HTR-8/SVneo (cell line): ENCODE measurements around the gene SLC7A14.

Experiments used
- DNase-seq: peaks from one replicate; pipeline ENCODE4 v3.0.0; 2011; ENCODE audit warnings: low spot score, mixed read lengths; ENCODE audit not compliant: insufficient read length
- FAIRE-seq: peaks from 2 replicates; lab custom pipeline; 2011; peaks lifted over from hg19 to GRCh38; lab: Jason Lieb, UNC

SLC7A14 gene

GRCh38 chr3:170477395-170477794 is 108.5 kb downstream of the SLC7A14 start:
- FAIRE-seq (no peak), DNase-seq (no peak)

DNA sequence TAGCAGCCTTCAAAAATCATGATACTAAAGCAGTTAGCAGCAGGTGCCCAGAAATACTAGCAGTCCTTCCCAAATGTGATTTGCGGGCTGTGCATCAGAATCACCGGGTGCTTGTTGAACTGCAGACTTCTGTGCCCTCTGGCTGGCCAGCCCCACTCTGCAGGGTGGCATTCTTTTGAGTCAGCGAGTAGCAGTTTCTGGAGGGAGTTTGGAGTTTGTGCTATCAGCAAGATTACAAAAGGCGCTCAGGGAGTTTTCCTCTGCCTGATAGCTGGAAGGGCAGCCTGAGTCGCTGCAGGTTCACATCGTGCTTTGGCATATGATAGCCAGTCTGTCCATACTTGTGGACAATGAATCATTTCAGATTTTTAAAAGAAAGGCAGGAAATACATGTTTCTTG is 109.6 kb downstream of the SLC7A14 start:
- DNase-seq, result no peak
- FAIRE-seq, result no peak

GRCh38 chr3:170475092-170475685 is 110.7 kb downstream of the SLC7A14 start:
- no peak for FAIRE-seq

GRCh38 chr3:170473358-170473757 is 112.5 kb downstream of the SLC7A14 start:
- FAIRE-seq, result no peak
- no peak for DNase-seq

More at GRCh38 chr3:170475092-170475685, 110.7 kb downstream of the SLC7A14 start:
- no peak for DNase-seq

- no peak for FAIRE-seq
- DNase-seq, result no peak
Measured at GRCh38 chr3:170471149-170471548, 114.7 kb downstream of the SLC7A14 start.

DNA sequence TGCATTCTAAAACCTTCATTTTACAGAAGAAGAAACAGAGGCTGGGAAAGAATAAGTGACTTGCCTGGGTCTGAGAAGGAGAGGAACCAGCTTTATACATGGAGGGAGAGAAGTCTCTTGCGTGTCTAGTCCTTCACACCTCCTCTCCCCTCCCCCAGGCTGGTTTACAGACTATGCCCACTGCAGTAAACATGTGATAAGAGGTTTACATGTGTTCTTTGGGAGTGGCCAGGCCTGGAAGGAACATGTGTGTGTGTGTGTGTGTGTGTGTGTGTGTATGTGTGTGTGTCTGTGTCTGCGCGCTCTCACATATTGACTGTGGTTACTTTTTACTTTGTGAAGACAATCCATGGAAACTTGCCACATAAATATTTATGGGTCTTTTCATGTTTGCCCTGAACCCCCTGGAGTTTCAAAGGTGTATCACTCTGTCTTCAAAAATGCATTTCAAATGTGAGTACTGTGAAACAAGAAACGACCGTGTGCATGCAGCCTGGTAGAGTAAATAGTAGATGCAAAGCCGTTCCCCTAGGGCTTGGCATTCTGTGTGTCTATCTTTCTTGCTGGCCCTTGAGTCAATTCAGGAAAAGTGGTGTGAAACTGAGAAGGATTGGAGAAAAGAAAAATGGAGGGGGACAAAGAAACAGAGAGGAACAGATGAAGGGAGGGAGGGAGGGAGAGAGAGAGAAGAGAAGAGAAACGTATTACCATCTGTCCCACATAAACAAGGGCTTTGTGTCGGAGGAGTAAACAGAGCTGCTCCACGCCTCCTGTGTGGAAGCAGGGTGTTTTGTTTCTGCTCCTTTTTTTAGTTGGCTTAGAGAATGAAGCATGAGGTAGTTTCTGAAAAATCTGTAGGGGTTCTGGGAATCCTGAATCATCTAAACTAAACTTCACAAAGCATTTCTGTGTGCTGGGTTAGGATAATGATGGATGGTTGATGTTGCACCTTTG is 115.5 kb downstream of the SLC7A14 start:
- FAIRE-seq (no peak), DNase-seq (no peak)

- FAIRE-seq, result no peak
- DNase-seq, result no peak
Measured at GRCh38 chr3:170469151-170470062, 116.5 kb downstream of the SLC7A14 start.

DNA sequence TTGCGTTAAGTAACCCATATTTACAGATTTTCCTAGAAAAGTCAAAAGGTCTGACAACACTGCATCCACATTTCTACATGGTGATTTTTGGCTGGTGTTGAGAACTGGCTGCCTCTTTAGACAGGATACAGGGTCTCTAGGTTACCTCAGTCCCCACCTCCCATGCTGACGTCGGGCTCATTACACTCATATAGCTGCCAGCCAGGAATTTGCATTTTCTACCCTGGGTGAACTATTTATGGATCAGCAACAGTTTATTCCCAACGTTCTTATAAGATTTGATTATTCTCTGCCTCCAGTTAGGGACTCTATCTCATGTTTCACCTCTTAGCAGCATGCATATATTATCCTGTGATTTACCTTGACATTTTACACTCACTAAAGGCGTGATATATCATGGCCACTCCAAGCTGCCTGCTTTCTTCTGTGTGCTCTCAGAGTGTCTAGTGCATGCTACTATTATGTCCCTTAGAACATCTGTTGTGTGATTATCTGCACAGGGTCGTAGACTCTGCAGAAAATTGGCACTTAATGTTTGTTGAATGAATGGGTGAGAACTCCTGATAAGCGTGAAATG is 118.2 kb downstream of the SLC7A14 start:
- FAIRE-seq (no peak), DNase-seq (no peak)

- FAIRE-seq, result no peak
- DNase-seq, result no peak
Measured at GRCh38 chr3:170467007-170467406, 118.9 kb downstream of the SLC7A14 start.

- FAIRE-seq, result no peak
Measured at GRCh38 chr3:170465955-170466354, 119.9 kb downstream of the SLC7A14 start.

GRCh38 chr3:170463011-170463410 is 122.9 kb downstream of the SLC7A14 start:
- no peak for FAIRE-seq
- DNase-seq, result no peak

More at GRCh38 chr3:170465955-170466354, 119.9 kb downstream of the SLC7A14 start:
- no peak for DNase-seq

- FAIRE-seq, result no peak
- DNase-seq, result no peak
Measured at GRCh38 chr3:170458285-170458684, 127.6 kb downstream of the SLC7A14 start.

- no peak for FAIRE-seq
- DNase-seq, result no peak
Measured at GRCh38 chr3:170454509-170454908, 131.4 kb downstream of the SLC7A14 start.

- no peak for DNase-seq
- FAIRE-seq, result no peak
Measured at GRCh38 chr3:170450039-170450438, 135.8 kb downstream of the SLC7A14 start.

- FAIRE-seq, result no peak
- no peak for DNase-seq
Measured at GRCh38 chr3:170448584-170448983, 137.3 kb downstream of the SLC7A14 start.

- FAIRE-seq (no peak), DNase-seq (no peak)
Measured at GRCh38 chr3:170443457-170443856, 142.4 kb downstream of the SLC7A14 start.

DNA sequence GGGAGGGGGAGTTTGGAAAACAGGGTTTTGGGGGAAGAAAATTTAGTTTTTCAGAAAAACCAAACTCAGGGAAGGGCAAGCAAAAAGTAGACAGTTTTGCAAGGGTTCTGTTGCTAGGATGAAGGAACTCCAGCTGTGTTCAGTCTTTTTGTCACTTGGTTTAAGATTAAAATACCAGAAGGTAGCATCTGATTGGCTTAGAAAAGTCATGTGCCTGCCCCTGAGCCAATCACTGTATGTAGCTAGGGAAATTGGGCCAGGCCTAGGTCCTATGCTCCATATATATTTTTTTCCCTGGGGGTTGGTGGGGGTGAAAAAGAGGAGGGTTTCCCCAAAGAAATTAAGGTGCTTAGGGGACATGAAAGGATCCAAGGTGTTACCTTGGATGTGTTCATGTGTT is 142.9 kb downstream of the SLC7A14 start:
- DNase-seq (no peak), FAIRE-seq (no peak)

DNA sequence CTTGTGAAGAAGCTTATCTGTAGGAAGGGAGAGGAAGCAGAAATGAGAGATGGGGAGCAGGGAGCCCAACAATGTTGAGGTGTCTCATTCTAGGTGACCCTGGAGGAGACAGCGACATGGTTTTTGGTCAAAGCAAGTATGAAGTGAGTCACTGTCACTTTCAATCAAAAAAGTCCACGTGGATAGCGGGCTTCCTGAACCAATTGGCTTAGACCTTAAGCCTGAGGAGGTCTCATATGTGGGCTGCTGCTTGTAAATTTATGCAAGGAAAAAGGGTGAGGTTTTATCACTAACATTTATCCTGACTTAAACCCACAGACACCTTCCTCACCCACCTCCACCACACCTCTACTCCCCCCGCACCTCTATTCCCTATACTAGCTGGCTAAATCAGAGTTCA is 144.5 kb downstream of the SLC7A14 start:
- FAIRE-seq, result no peak

GRCh38 chr3:170440344-170440743 is 145.5 kb downstream of the SLC7A14 start:
- FAIRE-seq, result no peak
- no peak for DNase-seq

More for the DNA sequence above, 144.5 kb downstream of the SLC7A14 start:
- DNase-seq, result no peak

- FAIRE-seq (no peak), DNase-seq (no peak)
Measured at GRCh38 chr3:170438836-170439235, 147.0 kb downstream of the SLC7A14 start.
